HG02763 (cell line): ENCODE data around the gene PNLIPRP1.

ENCODE experiments used
- ATAC-seq: cut with Tn5 transposase; IDR thresholded peaks from one replicate; pipeline ENCODE4 v1.9.1; 2021; ENCODE audit warnings: mild to moderate bottlenecking, moderate library complexity; ENCODE audit not compliant: unreplicated experiment

The PNLIPRP1 gene

DNA sequence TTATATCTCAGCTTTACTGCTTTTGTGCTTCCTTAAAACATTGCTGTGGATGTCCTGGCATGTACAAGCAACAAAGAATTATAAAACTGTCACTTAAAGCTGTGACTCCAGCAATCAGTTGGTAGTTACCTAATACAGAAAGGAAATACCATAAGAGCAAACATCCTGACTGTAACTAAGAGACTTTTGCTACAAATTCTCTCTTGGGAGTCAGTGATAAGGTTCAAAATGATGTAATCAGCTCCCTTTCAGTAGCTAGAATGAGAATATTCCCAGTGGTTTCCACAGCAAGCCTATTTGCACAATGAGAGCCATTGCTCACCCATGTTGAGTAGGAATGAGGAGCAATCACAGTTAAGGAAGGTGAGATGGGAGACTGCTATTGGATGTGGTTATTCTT, 7.6 kb downstream of the PNLIPRP1 start:
- no peak for ATAC-seq

DNA sequence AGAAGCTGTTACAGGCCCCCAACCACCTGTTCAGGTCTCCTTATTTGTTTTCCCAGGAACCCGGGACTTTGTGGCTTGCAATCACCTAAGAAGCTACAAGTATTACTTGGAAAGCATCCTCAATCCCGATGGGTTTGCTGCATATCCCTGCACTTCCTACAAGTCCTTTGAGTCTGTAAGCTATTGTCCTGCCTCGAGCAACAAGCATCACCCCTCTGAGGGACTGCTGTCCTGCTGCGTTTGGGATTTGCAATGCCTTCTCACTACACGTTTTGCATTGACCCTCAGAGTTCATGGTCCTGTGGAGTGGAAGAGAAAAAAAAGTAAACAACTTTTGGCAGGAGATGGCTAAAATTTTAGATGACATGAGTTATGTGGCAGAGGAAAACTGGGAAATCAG, 9.2 kb downstream of the PNLIPRP1 start:
- no peak for ATAC-seq

DNA sequence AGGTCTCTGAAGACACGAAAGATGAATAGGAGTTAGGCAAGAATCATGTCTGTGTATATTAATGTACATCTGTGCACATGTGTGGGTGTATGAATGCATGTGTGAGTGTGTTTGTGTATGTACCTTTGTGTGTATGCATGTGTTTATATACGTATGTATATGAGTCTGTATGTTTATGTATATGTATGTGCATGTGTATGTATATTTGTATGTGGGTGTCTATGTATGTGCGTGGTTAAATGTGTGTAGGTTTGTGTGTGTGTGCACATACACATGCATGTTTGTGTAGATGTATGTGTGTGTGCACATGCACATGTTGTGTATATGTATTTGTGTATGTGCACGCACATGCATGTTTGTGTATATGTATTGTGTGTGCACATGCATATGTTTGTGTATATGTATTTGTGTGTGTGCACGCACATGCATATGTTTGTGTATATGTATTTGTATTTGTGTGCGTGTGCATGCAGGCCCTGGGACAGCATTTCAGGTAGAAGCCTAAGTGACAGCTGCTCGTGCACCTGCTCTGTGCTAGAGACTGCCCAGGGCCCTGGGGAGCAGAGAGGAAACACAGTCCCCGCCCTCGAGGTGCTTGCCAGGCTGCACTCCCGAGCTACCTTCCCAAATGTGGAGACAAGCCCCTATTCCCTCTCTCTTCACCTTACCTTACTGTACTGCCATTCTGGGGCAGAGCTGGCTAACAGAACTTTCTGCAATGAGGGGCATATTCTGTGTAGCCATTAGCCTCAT, 12.1 kb downstream of the PNLIPRP1 start:
- no peak for ATAC-seq

DNA sequence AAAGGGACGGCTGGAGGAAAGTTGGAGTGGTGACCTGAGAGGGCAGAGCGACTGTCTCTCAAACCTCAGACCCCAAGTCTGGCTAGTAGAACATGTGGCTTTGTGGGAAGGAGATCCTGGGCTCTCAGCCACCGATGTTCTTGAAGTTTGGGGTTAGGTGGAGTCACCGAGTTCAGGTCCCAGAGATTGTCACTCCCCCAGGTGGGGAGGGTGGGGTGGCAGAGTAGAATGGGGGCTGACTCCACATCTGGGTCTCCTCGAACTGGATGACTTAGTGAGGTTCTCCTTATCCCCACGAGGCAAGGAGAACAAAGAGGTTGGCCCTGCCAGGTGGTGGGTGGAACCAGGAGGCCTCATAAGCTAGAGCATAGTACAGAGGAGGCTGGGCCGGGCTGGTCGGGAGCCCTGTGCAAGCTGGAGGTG, 15.3 kb downstream of the PNLIPRP1 start:
- ATAC-seq: no peak

DNA sequence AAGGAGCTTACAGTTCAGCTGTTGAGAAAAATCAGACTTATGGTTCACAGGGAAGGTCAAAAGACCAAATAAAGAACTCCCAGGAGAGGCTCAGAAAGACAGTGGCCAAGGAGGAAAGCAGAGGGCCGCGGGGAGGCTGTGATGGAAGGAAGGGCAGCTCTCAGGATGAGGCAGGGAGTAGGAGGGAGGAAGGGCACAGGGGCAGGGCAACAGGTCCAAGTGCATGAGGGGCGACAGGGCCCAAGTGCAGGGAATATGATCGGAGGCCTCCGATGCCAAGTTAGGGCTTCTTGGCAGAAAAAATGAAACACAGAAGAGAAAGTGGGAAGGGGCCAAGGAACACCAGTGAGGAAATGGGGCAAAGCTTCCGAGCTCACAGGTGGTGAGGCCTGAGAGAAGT, 16.6 kb downstream of the PNLIPRP1 start:
- no peak for ATAC-seq

DNA sequence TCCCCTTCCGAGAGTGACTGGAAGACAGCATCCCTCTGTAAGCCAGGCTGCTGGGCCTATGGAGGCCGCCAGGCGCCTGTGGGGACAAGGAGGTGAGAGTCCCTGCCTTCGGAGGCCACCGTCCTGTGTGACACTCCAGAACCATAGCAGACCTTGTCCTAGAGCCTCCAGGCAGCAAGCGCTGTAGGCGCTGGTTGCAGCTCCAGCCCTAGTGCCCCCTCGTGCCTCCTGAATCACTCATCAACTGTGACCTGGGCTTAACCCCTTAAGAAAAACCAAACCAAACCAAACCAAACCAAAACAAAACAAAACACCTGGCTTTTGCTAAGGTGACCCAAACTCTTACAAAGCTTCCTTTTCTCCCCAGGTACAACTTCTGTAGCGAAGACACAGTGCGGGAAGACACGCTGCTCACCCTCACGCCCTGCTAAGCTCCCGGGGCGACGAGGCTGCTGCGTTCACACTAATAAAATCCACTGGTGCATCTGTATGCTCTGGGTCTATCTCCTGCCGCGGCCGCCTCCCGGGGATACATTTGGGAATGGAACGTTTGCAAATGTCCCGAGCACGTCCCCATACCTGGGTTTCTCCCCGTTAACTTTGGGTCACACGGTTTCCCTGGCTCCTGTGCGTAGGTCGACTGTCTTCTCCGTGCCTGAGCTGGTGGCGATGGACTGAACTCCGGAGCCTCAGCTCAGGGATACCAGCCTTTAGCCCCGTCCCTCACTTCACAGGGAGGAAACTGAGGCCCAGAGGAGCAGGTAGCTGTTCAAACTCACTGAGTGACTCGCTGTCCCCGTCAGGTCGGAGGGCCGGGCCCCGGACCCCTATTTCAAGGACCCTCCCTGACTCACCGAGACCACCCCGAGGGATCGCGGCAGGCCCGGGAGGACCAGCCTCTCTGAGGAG, 18.2 kb downstream of the PNLIPRP1 start:
- no peak for ATAC-seq

DNA sequence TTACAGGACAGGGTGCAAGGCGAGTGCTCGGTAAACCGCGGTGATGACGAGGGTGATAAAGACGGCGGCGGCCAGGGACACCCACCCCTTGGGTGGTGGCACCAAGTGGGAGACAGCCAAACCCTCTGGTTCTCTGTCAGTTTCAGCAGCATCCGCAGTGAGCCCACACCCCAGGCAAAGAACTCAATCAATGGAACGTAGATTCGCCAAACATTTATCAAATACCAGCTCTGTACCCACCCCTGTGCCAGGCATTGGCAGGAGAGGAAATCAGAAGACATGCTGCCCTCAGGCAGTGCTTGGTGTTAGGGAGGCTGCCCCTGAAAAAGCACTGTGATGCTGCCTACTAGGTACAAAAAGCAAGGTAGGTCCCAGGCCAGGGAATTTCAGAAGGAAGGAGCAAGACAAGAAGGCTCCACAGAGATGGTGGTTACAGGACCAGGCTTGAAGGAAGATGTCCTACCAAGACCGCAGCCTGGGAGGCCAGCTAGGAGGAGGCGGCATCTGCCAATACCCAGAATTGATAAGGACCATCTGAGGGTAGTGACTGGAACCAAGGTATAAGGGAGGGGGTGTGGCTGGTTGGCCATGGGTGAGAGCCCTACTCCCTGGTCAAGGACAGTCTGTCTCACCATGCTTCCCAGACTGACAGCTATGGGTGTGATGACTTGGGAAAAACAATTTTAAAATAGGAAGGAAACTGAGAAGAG, 19.8 kb downstream of the PNLIPRP1 start:
- no peak for ATAC-seq

DNA sequence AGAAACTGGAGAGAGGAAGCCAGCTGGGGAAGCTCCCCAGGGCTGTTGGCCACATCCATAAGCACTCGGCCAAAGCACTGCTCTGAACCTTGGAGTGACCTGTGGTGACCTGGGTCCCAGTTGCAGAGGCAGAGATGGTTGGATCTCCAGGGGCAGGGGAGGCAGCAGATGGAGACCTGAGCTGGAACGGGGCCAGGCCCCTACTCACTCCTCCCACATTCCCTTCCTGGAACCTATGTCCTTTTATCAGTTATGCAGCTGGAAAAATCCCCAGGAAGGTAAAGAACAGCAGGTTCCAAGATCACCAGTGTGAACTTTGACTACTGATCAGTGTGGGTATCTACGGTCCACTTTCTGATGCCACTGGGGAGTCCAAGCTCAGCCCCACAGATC, 20.4 kb downstream of the PNLIPRP1 start:
- ATAC-seq: no peak

DNA sequence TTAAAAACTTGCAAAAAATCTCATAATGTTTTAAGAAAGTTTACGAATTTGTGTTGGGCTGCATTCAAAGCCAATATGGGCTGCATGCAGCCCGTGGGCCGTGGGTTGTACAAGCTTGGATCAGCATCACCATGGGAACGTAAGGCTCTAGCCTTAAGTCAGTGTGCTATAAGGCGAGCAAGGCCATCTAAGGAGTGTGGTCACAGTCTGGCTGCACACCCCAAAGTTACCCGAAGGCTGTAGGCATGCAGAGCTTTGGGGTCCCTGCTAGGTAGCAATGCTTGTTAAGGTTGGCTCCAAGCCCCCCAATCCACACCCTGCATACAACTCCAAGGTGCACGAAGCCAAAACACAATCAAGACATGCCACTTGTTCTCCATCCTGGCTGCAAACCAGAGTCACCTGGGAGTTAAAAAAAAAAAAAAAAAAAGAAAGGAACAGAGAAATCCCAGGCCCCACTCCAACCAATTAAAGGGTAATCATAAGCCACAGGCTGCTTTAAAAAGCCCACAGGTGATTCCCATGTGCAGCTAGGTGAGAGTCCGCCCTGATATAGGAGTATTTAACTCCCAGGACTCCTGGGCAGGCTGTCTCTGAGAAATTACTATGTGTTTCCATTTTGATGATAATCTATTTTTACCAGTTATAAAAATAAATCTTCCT, 21.5 kb downstream of the PNLIPRP1 start:
- no peak for ATAC-seq

DNA sequence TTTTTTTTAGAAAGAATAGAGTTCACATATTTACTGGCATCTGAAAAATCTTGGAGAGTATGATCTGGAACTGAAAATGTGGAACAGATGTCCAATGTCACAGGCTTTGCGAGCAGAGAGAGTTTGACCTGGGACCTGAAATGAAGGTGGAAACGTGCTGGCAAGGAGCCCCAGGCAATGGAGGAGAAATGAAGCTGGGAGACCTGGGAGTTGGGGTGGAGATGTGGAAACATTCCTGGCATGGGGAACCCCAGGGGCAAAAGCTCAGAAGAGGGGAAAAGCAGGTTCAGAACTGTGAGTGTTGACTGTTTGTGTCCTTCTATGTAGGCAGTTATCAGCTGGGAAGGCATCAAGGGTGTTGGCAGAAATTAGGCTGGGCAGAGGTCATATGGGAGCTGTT, 22.7 kb downstream of the PNLIPRP1 start:
- no peak for ATAC-seq

DNA sequence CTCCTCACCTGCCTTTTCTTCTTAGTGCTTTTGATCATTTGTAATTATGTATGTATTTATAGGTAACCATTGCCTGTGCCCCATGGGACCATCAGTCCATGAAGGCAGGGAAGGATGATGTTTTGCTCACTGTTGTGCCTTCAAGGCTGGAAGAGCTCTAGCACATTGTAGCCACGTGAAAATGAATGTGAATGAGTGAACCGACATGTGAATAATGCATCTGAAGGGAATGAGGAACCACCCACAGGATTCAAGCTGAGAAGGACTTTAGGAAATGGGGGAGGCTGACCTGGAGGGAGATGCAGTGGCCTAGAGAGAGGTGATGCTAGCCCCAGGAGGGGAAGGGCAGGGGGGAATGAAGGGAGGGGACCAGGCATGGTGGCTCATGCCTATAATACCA, 24.0 kb downstream of the PNLIPRP1 start:
- ATAC-seq: no peak

DNA sequence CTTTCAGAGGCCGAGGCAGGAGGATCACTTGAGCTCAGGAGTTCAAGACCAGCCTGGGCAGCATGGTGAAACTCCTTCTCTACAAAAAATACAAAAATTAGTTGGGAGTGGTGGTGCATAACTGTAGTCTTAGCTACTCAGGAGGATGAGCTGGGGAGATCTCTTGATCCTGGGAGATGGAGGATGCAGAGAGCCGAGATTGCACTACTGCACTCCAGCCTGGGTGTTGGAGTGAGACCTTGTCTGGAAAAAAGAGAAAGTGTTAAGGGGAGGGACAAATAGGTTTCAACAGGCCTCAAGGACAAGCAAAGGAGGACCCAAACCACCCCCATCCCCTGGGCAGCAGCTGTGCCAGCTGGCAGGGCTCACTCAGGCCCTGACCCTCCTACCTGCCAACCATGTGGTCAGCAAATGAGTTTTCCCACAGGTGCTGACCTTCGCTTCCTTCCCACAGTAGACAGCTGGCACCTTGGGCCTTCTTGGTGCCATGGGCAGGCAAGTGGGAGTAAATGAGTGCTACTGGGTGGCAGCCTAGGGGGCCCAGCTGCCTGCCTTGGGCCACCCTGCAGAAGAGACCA, 24.5 kb downstream of the PNLIPRP1 start:
- ATAC-seq: no peak

DNA sequence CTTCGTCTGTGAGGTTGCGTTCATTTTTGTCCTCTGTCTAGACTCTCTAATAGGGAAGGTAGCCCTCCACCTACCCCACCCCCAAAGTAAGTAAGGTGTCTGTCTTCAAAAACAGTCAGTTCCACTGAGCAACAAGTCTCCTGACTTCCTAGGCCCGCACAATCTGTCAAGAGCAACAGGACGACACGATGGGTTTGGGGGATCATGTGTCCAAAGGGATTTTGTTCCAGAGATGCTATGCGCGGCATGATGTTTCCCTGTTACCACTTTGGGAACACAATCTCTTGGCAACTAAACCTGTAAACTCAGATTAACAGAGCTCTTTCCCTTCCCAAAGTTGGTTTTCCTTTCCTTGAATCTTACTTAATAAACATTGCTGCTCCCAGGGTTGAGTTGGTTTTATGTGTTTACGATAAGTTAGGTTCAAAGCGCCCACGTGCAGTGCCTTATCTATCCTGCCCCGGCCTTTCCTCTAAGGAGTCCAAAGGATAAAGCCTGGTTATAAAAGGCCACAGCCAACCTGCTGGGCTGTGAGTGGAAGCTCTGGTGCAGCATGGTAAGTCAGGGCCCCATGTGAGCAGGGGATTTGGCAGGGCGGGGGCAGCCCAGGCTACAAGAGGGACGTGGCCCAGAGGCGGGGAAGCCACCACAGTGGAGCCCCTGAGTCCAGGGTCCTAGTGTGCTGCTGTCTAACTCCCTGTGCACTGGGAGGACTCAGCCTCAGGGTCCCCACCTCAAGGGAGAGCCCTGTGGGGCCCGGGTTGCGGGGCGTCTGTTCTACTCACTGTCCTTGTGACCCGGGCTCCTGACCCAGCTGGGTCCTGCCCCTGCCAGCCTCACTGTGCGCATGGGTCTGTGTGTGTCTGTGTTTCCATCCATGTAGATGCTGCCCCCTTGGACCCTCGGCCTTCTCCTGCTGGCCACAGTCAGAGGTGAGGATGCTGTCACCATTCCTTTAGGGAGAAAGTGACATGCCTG, 30.0 kb downstream of the PNLIPRP1 start, which contains the start of gene PNLIPRP2:
PNLIPRP2 (plus strand) TSS at position 531 of the 978 bp plus-strand sequence.
- no peak for ATAC-seq

DNA sequence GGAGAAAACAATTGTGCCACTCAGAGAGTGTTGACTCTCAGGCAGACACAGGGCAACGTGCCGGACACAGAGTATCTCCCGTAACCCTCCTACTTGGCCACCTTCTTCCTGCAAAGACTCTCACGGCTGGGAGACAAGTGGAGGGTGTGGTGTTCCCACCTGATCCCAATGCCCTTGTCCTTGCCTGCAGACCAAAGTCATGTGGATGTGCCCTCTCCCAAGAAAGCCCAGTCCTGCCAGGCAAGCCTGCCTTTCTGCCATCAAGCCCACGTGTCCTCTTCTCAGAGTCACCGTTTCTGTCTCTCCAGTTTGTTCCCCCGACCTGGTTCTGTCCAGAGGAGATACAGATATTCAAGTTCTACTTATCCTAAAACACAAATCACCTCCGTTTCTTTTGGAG, 30.7 kb downstream of the PNLIPRP1 start:
- no peak for ATAC-seq

DNA sequence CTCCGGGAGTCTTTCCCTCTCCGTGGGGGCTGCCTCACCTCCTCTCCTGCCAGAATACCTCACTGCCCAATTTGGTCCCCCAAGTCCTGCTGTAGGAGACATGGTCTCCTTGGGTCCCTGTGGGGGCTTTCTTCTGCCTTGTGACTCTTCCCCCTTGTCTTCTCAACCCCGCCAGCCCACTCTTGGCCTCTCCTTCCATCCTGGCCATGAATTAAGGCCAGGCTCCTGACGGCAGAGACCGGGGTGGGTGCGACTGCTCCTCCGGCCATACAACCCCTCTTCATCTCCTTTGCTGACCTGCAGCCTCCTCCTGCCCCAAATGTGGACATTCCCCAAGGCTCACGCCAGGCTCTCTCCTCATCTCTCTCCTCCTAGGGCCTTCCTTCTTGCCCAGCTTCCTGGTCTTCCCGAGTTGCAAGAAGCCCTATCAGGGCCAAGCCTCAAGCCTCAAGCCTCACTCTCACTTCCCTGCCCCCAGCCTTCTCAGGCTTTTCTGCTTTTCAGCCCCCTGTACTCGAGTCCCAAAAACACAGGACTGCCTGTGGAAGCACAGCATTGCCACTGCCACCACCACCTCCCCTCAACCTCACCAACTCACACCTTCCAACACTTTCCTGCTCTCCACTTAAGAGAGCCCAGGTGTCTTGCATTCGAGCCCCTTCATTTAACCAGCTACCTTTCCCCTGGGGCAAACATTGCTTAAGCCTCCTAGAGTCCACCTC, 31.3 kb downstream of the PNLIPRP1 start:
- ATAC-seq: no peak

DNA sequence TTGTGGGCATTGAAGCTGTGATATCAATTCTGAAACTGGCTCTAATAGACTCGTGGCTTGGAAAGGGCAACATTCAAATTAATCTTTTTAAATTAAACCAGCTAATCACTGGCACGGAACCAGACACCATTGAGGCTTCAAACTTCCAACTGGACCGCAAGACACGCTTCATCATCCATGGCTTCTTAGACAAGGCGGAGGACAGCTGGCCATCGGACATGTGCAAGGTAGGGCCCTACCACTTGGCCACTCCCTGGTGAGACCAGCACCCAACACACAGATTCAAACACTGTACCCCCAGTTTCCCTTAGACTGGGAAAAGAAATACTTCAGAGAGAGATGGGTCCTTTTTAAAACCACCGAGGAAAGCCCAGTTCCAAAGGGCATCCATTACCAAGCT, 35.1 kb downstream of the PNLIPRP1 start:
- no peak for ATAC-seq

DNA sequence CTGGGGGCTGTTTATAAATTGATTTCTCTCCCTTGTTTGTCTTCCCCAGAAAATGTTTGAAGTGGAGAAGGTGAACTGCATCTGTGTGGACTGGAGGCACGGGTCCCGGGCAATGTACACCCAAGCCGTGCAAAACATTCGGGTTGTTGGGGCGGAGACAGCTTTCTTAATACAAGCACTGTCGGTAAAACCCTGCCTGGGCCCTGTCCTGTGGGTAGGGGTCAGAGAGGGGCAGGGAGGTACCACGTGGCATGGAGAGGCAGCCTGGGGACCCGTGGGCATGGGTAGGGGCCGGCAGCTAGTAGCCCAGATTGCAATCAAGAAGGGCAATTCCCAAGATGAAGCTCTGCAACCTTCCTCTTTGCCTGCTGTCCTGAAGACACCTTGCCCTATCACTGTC, 36.1 kb downstream of the PNLIPRP1 start:
- ATAC-seq: no peak

DNA sequence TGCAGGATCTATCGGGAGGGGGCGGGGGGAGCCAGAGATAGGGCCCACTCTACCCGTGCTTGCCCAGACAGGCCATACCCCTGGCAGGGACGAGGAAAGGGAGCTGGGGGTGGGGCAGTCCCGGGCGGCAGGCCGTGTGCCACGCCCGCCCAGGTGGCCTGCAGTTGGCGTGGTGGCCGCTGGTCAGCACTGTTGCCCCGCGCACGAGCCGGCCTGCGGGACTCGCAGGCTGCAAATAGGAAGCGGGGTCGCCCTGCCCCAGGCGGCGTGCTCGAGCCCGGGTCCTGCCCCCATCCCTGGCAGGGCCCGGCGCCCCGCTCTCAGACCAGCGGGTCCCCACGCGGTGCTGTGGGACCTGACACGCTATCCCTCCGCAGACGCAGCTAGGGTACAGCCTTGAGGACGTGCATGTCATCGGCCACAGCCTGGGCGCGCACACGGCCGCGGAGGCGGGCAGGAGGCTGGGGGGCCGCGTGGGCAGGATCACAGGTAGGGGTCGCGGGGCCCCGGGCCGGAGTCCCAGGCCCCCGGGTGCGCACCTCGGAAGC, 36.7 kb downstream of the PNLIPRP1 start:
- no peak for ATAC-seq
